ENCODE measurements around the gene DOCK8. TPM values are rescaled to one million over a fixed set of nuclear protein-coding genes. Genes with fewer than 3 reads are reported as not detected.

DOCK8 gene
- total and polyA plus RNA-seq, 2 of the 13 experiments (the other 11 are each of a cell fraction or from before 2014, with no cell fraction given): 0.28 to 0.38 TPM

GRCh38 chr9:324971-325370, 110.3 kb downstream of the DOCK8 start (continued):
- no peak for TF ChIP-seq ZNF318 (CRISPR knock-in tag; IDR thresholded peaks at IDR 0.05)
- no peak for TF ChIP-seq SIX1 (CRISPR knock-in tag; IDR thresholded peaks at IDR 0.05; ENCODE audit: borderline replicate concordance)
- no peak for TF ChIP-seq TSC22D2 (CRISPR knock-in tag; IDR thresholded peaks at IDR 0.05; ENCODE audit: borderline replicate concordance)
- TF ChIP-seq ZNF629 (CRISPR knock-in tag; conservative IDR thresholded peaks at IDR 0.05): no peak
- TF ChIP-seq ATF3 (CRISPR knock-in tag; IDR thresholded peaks at IDR 0.05): no peak
- no peak for TF ChIP-seq DMTF1 (CRISPR knock-in tag; IDR thresholded peaks at IDR 0.05)
- TF ChIP-seq CENPT (CRISPR knock-in tag; IDR thresholded peaks at IDR 0.05; ENCODE audit: low read depth): no peak
